Esophagus muscularis mucosa (tissue), 4 donors: ENCODE measurements around the gene ASB18. TPM values are rescaled to one million over a fixed set of nuclear protein-coding genes. Genes with fewer than 3 reads are reported as not detected.

Experiments used
- DNase-seq: peaks from one replicate; pipeline ENCODE4 v3.0.0-alpha.2; 2017; ENCODE audit errors: extremely low spot score
- H3K27ac ChIP-seq, 4 donors: fragments of 200-600 bp; sonication (generic); replicated peaks in 1 of 4; 1 replicate in 3 of 4; 2 replicates in 1 of 4; pipeline ENCODE4 v1.5.1; 2016 to 2019; ENCODE audit warnings: mild to moderate bottlenecking in 1 of 4
- H3K27me3 ChIP-seq, 4 donors: fragments of 200-600 bp; sonication (generic); one replicate each; pipeline versions ENCODE4 v1.5.1 to v1.6.0; 2016 to 2019
- H3K36me3 ChIP-seq, 4 donors: fragments of 200-600 bp; sonication (generic); one replicate each; pipeline ENCODE4 v1.5.1; 2016 to 2019
- H3K4me1 ChIP-seq, 4 donors: fragments of 200-600 bp; sonication (generic); one replicate each; pipeline ENCODE4 v1.5.1; 2016 to 2019
- H3K4me3 ChIP-seq, 4 donors: fragments of 200-600 bp; sonication (generic); 1 replicate in 2 of 4; 2 replicates in 2 of 4; pipeline ENCODE4 v1.5.1; 2016 to 2019; ENCODE audit warnings: mild to moderate bottlenecking in 4 of 4, moderate library complexity in 1 of 4
- H3K9me3 ChIP-seq, 4 donors: fragments of 200-600 bp; sonication (generic); 1 replicate in 3 of 4; 2 replicates in 1 of 4; pipeline ENCODE4 v1.5.1; 2016 to 2019
- EP300 ChIP-seq: sonication (generic); formaldehyde crosslinking; IDR thresholded peaks from one replicate; pipeline ENCODE4 v1.6.1; 2017; ENCODE audit warnings: antibody characterized with exemption
- POLR2A ChIP-seq: fragments of 450-650 bp; IDR thresholded peaks from one replicate; pipeline ENCODE4 v1.6.1; 2017; ENCODE audit warnings: antibody characterized with exemption, moderate library complexity, mild to moderate bottlenecking, low read depth
- POLR2AphosphoS5 ChIP-seq, 2 donors: sonication (generic); formaldehyde crosslinking; IDR thresholded peaks; one replicate each; pipeline ENCODE4 v1.6.1; 2017; ENCODE audit warnings: antibody characterized with exemption in 2 of 2
- WGBS: methylation state at CpG from one replicate; pipeline ENCODE4 v1.1.5; 2018; 5-methylcytosine and 5-hydroxymethylcytosine counted together
- intact Hi-C: fragments of 100-400 bp; cut with DNase I; formaldehyde crosslinking; loops from one replicate; pipeline ENCODE4 v1.15.1; 2023
- total RNA-seq, 4 donors: library from RNA; depleted of rRNA; stranded (reverse); fragments of >200 nt; gene quantifications; one replicate each; pipeline versions ENCODE4 v1.1.0 to v1.2.1, GENCODE V29; 2016
- TF ChIP-seq, protein P1 (sequence below), 3 experiments: fragments of 200-600 bp in 2 of 3; fragments of 450-650 bp in 1 of 3; sonication (generic) in 2 of 3; IDR thresholded peaks; one replicate each; pipeline ENCODE4 v1.5.1; 2017 to 2019; ENCODE audit warnings: antibody characterized with exemption in 3 of 3, mild to moderate bottlenecking in 2 of 3, moderate library complexity in 1 of 3

The ASB18 gene
- total RNA-seq, 4 donors from 2014 or later = not detected

DNA sequence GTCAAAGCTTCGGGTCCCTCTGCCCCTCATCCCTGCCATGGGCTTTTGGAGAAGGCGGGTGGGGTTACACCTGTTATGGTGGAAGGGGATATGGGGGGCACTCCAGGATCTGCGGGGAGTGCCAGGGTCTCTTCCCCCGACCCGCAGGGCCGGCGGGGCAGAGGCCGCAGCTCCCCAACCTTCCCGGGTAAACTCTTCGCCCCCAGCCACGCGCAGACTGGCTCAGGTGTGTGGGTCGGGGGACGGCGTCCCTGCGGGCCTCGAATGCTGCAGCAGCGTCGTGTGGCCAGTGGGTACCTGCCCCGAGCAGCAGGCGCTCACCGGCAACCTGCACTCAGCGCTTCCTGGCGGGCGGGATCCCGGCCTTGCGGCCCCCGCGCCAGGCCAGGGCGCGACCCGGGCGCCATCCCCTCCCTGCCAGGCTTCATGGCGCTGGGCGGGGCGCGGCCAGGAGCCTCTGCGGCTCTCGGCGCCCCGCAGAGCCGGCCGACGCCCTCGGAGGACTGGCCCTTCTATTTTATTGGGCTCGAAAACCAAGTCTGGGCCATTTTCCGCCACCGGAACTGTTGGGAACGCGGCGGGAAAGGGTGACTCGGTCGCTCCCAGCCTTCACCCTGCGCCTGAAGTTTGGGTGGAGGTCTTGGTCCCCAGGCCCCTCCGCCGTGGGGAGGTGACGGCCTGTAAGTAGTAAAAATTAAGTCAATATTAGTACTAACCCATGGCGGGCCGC, 100.6 kb downstream of the ASB18 start:
- no peak overlapping the region for H3K27ac ChIP-seq
- no peaks in the 10 kb centered on the region for H3K36me3 ChIP-seq
- no peak for DNase-seq
- 13% methylated on average over 26 of the region's 59 CpGs for WGBS
- peak overlapping the region; percentile 40 to 50 (median 46) for H3K4me3 ChIP-seq
- TF ChIP-seq EP300 (no peak), POLR2AphosphoS5 (IDR thresholded peaks at IDR 0.05) (no peak), POLR2A (no peak)
- TF ChIP-seq, protein P1, sequence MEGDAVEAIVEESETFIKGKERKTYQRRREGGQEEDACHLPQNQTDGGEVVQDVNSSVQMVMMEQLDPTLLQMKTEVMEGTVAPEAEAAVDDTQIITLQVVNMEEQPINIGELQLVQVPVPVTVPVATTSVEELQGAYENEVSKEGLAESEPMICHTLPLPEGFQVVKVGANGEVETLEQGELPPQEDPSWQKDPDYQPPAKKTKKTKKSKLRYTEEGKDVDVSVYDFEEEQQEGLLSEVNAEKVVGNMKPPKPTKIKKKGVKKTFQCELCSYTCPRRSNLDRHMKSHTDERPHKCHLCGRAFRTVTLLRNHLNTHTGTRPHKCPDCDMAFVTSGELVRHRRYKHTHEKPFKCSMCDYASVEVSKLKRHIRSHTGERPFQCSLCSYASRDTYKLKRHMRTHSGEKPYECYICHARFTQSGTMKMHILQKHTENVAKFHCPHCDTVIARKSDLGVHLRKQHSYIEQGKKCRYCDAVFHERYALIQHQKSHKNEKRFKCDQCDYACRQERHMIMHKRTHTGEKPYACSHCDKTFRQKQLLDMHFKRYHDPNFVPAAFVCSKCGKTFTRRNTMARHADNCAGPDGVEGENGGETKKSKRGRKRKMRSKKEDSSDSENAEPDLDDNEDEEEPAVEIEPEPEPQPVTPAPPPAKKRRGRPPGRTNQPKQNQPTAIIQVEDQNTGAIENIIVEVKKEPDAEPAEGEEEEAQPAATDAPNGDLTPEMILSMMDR (IDR thresholded peaks at IDR 0.05) = no peak
- peaks cover 48 to 66% (median 61%) of the 10 kb centered on the region in 4 donors for H3K4me1 ChIP-seq
- intact Hi-C loops = no loop called here
- H3K27me3 ChIP-seq = peaks cover 12 to 100% (median 90%) of the 10 kb centered on the region in 4 donors
- no peaks in the 10 kb centered on the region for H3K9me3 ChIP-seq

DNA sequence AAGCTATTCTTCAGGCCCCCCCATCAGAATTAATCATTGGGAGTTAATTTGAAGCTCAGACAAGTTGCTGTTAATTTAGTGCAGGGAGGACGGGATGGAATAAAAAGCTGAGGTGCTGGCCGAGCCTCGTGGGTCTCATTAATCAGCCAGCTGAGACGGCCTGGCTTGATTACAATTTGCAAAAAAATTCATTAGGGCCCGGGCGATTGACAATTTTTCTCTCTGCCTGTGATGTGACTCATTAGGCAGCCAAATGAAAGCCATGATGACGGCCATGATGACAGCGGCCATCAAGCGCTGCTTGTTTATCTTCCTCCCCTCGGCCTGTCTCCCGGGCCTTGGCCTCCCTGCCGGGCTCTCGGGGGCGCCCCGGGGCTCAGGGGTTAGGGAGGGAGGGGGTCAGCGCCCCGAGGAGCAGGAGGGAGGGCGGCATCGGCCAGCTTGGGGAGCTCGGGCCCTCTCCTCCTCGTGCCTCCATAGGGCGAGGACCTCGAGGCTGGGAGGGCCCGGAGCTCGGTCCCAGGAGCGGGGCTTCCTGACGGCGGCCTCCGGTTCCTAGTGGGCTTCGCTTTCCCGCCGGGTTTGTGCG, 101.2 kb downstream of the ASB18 start:
- H3K27me3 ChIP-seq = peaks cover 5 to 100% (median 83%) of the 10 kb centered on the region in 4 donors
- 51% methylated on average over 14 of the region's 33 CpGs for WGBS
- TF ChIP-seq, protein P1 (IDR thresholded peaks at IDR 0.05) = no peak
- no peak for TF ChIP-seq POLR2A
- TF ChIP-seq POLR2AphosphoS5 (IDR thresholded peaks at IDR 0.05) = no peak
- no peak for TF ChIP-seq EP300
- no peak for DNase-seq
- peaks cover 41 to 60% (median 54%) of the 10 kb centered on the region in 4 donors for H3K4me1 ChIP-seq
- H3K9me3 ChIP-seq = no peaks in the 10 kb centered on the region
- H3K4me3 ChIP-seq = peak overlapping the region in 2 of 4 donors; percentile 46 to 50
- intact Hi-C loops = no loop called here
- no peaks in the 10 kb centered on the region for H3K36me3 ChIP-seq
- H3K27ac ChIP-seq = no peak overlapping the region

DNA sequence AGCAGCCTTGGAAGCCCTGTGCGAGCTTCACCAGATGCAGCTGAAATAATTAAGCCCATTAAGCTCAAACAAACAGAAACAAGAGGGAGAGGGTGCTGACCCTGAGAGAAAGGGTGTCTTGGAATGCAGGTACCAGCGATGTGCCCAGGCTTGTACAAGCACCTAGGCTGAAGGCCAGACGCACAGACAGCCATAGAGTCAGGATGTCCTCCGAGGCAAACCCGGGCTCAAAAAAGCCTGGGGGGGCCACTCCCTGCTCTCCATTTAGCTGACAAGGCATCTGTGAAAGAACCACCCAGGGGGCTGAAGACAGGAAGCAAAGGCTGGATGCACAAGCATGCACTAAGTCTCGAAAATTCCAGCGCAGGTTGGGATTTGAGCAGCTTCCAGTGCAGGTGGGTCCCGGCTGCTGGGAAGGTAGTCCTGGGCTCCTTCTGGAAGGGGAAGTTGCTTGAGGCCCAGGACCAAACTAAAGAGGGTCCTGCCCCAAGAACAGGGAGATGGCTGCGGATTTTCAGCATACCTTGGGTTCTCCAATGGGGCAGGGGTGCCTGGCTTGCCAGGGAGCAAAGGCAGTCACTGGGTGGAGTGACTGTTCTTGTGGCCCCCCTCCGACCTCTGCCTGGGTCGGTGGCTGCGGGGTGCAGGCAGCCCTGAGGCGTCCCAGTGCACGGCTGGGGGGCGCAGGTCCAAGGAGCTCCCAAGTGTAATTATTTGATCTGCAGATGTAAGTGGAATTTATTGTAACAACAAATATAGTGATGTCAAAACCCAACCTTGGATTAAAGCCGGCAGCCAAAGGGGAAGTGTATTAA, 102.0 kb downstream of the ASB18 start:
- intact Hi-C loops = no loop called here
- Histone ChIP-seq H3K36me3 (no peaks in the 10 kb centered on the region), H3K27ac (no peak overlapping the region), H3K27me3 (peaks cover 5 to 96% (median 77%) of the 10 kb centered on the region in 4 donors), H3K4me3 (no peak overlapping the region), H3K4me1 (peaks cover 39 to 52% (median 47%) of the 10 kb centered on the region in 4 donors), H3K9me3 (no peaks in the 10 kb centered on the region)
- WGBS = 61% methylated on average over 11 of the region's 16 CpGs
- no peak for DNase-seq
- TF ChIP-seq POLR2A (no peak), POLR2AphosphoS5 (IDR thresholded peaks at IDR 0.05) (no peak), EP300 (no peak)
- TF ChIP-seq, protein P1 (IDR thresholded peaks at IDR 0.05) = no peak

DNA sequence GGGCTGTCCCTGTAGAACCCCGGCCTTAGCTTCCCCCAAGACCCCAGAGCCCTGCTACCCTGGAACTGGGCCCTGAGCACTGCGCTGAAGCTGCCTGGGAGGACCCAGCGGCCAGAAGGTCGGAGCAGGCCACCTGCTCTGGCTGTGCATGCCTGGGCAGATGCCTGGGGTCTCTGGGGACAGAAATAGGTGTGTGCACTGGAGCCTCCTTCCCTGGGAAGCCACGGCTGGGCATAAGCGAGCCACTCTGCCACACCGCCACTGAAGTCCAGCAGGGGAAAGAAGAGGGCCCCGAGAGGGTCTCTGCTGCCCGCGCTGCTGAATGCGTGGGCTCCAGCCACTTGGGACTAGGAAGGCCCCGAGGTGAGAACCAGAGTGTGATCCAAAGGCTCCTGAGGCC, 102.7 kb downstream of the ASB18 start:
- intact Hi-C loops = no loop called here
- TF ChIP-seq POLR2AphosphoS5 (IDR thresholded peaks at IDR 0.05) = no peak
- no peak for TF ChIP-seq POLR2A
- TF ChIP-seq EP300 = no peak
- TF ChIP-seq, protein P1 (IDR thresholded peaks at IDR 0.05) = no peak
- Histone ChIP-seq H3K36me3 (no peaks in the 10 kb centered on the region), H3K4me3 (no peak overlapping the region), H3K27me3 (peaks cover 5 to 89% (median 70%) of the 10 kb centered on the region in 4 donors), H3K27ac (no peak overlapping the region), H3K4me1 (peaks cover 32 to 45% (median 40%) of the 10 kb centered on the region in 4 donors), H3K9me3 (no peaks in the 10 kb centered on the region)
- no peak for DNase-seq
- WGBS = 87% methylated on average over 12 of the region's 12 CpGs
